Measurements from ENCODE around the gene HTN1. TPM values are rescaled to one million over a fixed set of nuclear protein-coding genes. Genes with fewer than 3 reads are reported as not detected.
"Not testable (repeated sequence)": the region's sequence is repeated elsewhere in the genome, so short reads cannot be mapped to it uniquely, and the experiment has no call there.

The HTN1 gene
- 0.19 TPM in 1 of 2 replicates, not detected in the other for total RNA-seq (2014; rRNA removed; shearing (Covaris generic))
- 0.44 TPM in 1 of 2 replicates, not detected in the other for polyA plus RNA-seq (2015; cell fraction: cytosol; rRNA removed)
- polyA plus RNA-seq (2015; cell fraction: nucleus; rRNA removed), result 0.24 TPM in 1 of 2 replicates, not detected in the other

GRCh38 chr4:70050138-70050537, at the start of gene HTN1:
Gene HTN1, plus strand, starts transcription at chr4:70050438. Its CDS starts 2,639 bp downstream, at chr4:70053077.
- DNase-seq (ENCODE audit: low read depth), result peak; percentile 18

- DNase-seq (ENCODE audit: low read depth), result no peak
These were observed 49.5 kb upstream of the HTN1 start for GRCh38 chr4:70000711-70001110.

- no peak for DNase-seq (ENCODE audit: low read depth)
These were observed 47.7 kb upstream of the HTN1 start for GRCh38 chr4:70002507-70002906.

DNA sequence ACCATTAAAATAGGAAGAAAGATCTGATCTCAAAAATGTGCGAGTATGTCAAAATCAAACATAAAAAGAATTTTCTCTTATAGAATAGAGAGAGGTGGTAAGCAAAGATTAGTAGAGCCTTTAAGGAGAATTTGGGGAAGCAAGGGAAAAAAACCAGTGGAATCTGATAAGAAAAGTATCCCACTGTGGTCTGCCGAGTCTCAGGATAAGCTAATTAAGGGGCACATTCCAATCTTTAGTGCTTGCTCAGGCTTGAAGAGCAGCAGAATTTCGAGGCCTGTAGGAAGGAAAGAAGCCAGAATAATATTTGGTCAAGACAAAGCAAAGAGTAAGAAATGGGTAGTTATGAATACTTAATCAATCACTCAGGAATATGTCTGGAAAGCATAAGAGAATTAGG, 41.5 kb upstream of the HTN1 start:
- DNase-seq (ENCODE audit: low read depth), result no peak

- DNase-seq (ENCODE audit: low read depth), result not testable (repeated sequence)
These were observed 31.2 kb upstream of the HTN1 start for GRCh38 chr4:70019006-70019405.

- no peak for DNase-seq (ENCODE audit: low read depth)
These were observed 27.0 kb upstream of the HTN1 start for GRCh38 chr4:70023218-70023617.

DNA sequence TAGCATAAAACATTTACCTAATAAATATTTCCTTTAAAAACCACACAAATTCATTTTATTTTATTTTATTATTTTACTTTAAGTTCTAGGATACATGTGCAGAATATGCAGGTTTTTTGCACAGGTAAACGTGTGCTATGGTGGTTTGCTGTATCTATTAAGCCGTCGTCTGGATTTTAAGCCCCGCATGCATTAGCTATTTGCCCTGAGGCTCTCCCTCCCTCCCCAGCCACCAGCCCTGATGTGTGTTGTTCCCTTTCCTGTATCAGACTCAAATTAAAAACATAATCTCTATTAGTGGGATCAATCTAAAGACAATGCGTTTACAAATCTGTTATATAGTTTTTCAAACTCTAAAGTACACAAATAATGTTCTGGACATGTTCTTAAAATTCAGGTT, 23.2 kb upstream of the HTN1 start:
- DNase-seq (ENCODE audit: low read depth), result no peak

GRCh38 chr4:70028159-70028558, 22.1 kb upstream of the HTN1 start, which contains the start of gene HTN3:
Gene HTN3, plus strand, starts transcription at chr4:70028459. Its CDS starts 2,282 bp downstream, at chr4:70030741.
- peak; percentile 10 for DNase-seq (ENCODE audit: low read depth)

DNA sequence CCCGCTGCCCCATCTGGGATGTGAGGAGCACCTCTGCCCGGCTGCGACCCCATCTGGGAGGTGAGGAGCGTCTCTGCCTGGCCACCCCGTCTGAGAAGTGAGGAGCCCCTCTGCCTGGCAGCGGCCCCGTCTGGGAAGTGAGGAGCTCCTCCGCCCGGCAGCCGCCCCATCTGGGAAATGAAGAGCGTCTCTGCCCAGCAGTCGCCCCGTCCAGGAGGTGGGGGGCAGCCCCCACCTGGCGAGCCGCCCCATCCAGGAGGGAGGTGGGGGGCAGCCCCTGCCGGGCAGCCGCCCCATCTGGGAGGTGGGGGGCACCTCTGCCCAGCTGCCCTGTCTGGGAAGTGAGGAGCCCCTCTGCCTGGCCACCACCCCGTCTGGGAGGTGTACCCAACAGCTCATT, 12.7 kb upstream of the HTN1 start:
- DNase-seq (ENCODE audit: low read depth), result not testable (repeated sequence)

GRCh38 chr4:70039928-70040327, 10.3 kb upstream of the HTN1 start:
- not testable (repeated sequence) for DNase-seq (ENCODE audit: low read depth)

- no peak for DNase-seq (ENCODE audit: low read depth)
These were observed 8.5 kb upstream of the HTN1 start for GRCh38 chr4:70041652-70042286.

- DNase-seq (ENCODE audit: low read depth), result not testable (repeated sequence)
These were observed 6.3 kb downstream of the HTN1 start for GRCh38 chr4:70056534-70056933.

DNA sequence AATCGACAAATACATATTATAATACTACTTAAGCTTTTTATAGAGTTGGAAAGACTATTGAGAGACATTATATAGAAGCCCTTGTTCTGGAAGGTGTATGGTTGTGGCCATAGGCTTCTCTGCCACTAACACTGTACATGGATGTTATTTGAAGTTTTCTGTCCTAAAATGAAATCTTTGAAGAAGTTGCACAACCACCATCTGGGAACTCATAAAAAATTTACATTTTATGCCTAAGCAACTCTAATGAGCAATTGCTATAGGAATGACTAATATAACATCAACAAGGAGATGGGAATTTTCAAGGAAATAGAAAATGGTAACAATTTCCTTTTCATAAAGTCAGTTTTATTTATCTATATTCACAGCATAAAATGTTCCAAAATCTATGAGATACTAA, 7.4 kb downstream of the HTN1 start:
- no peak for DNase-seq (ENCODE audit: low read depth)

GRCh38 chr4:70059149-70059548, 8.9 kb downstream of the HTN1 start:
- DNase-seq (ENCODE audit: low read depth), result no peak

DNA sequence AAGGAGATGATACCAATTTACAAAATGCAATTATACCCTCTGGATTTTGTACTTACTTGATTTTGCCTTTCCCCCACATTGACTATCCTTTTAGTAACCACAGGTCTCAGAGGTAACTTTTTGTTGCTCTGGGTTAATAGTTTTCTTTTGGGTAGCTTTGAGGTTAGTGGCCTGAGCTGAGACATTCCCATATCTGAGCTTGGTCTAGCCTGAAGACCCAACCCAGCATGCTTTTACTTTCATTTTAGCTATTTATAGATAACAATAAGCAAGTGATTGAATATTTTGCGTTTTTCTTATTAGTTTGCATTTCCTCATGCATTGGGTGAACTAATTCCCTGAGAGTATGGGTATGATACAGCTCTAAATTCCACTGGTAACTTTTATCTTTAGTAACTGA, 11.8 kb downstream of the HTN1 start:
- DNase-seq (ENCODE audit: low read depth), result no peak

DNA sequence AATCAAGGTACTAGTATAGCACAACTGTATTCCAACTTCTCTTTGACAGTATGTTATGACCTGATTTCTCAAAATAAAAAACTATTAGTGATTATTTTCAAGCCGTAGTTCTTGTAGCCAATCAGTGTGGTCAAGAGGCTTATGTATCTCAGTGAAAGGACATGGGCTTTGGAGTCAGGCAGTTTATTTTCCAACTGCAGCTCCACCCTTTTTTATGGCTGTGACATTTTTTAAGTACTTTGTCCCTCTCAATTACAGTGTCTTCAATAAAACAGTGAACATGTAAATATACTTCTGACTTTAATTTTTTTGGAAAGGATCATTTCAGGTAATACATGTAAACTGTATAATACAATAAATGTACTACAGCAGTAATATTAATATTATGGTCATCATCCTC, 30.0 kb downstream of the HTN1 start:
- DNase-seq (ENCODE audit: low read depth), result no peak

DNA sequence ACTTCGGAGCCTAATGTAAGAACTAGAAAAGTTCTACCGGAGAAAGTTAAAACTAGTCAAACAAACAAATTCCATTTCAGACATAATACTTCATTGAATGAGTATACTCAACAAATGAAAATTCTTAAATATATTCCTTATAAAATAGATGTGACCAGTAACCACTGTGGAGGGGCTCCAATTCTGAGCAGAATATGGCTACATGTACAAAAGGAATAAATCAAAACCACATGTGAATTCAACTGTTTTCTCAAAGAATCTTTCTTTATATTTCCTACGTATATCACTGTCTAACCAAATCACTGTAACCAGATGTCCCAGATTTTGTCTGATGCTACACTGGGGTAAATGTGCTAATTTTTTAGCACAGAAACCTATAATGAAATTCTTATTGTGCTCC, 49.0 kb downstream of the HTN1 start:
- DNase-seq (ENCODE audit: low read depth), result no peak

Other genes with a start within 250 kb of the HTN1 start
- gene SULT1E1, start 190.3 kb upstream of the HTN1 start, total RNA-seq (2014; rRNA removed; shearing (Covaris generic)), result 0.11 TPM in 1 of 2 replicates, not detected in the other
- gene CSN1S1, start 119.4 kb upstream of the HTN1 start, total RNA-seq (2014; rRNA removed; shearing (Covaris generic)), result not detected in 2 replicates
- not detected in 2 replicates for gene CSN2, start 84.7 kb upstream of the HTN1 start, total RNA-seq (2014; rRNA removed; shearing (Covaris generic))
- gene STATH, start 54.5 kb upstream of the HTN1 start, total RNA-seq (2014; rRNA removed; shearing (Covaris generic)), result not detected in 2 replicates
- gene HTN3, start 22.0 kb upstream of the HTN1 start, total RNA-seq (2014; rRNA removed; shearing (Covaris generic)), result 0.80 and 1.1 TPM in 2 replicates
- not detected in 2 replicates for gene PRR27, start 103.8 kb downstream of the HTN1 start, total RNA-seq (2014; rRNA removed; shearing (Covaris generic))
- not detected in 2 replicates for gene ODAM, start 145.3 kb downstream of the HTN1 start, total RNA-seq (2014; rRNA removed; shearing (Covaris generic))
- not detected in 2 replicates for gene FDCSP, start 175.7 kb downstream of the HTN1 start, total RNA-seq (2014; rRNA removed; shearing (Covaris generic))
- not detected in 2 replicates for gene CSN3, start 192.2 kb downstream of the HTN1 start, total RNA-seq (2014; rRNA removed; shearing (Covaris generic))